HG03378 (cell line): ENCODE results near the gene ASAP3.

Experiments used
- ATAC-seq: cut with Tn5 transposase; IDR thresholded peaks from one replicate; pipeline ENCODE4 v1.9.1; 2021; ENCODE audit warnings: mild to moderate bottlenecking, moderate library complexity; ENCODE audit not compliant: unreplicated experiment

Gene ASAP3

GRCh38 chr1:23483321-23484252, at the start of gene ASAP3:
TSS of gene ASAP3 (minus strand) at chr1:23484179. CDS start at chr1:23484133, 46 bp downstream.
- no peak for ATAC-seq

GRCh38 chr1:23533246-23534023, 49.5 kb upstream of the ASAP3 start:
- ATAC-seq: no peak

GRCh38 chr1:23531562-23532094, 47.6 kb upstream of the ASAP3 start:
- ATAC-seq: no peak

GRCh38 chr1:23530747-23531561, 47.0 kb upstream of the ASAP3 start, which contains the start of gene E2F2:
TSS of gene E2F2 (minus strand) at chr1:23531233. CDS start at chr1:23530793, 440 bp downstream.
- ATAC-seq: no peak

- ATAC-seq: no peak
These were observed 46.2 kb upstream of the ASAP3 start for GRCh38 chr1:23530087-23530746.

- ATAC-seq: no peak
These were observed 45.4 kb upstream of the ASAP3 start for GRCh38 chr1:23529146-23530086.

GRCh38 chr1:23528250-23528978, 44.4 kb upstream of the ASAP3 start:
- ATAC-seq: no peak

GRCh38 chr1:23527900-23528249, 43.9 kb upstream of the ASAP3 start:
- ATAC-seq: no peak

GRCh38 chr1:23527366-23527765, 43.4 kb upstream of the ASAP3 start:
- ATAC-seq: no peak

GRCh38 chr1:23526329-23527041, 42.5 kb upstream of the ASAP3 start:
- no peak for ATAC-seq

- no peak for ATAC-seq
These were observed 41.7 kb upstream of the ASAP3 start for GRCh38 chr1:23525558-23526250.

- ATAC-seq: no peak
These were observed 40.9 kb upstream of the ASAP3 start for GRCh38 chr1:23524716-23525401.

- ATAC-seq: no peak
These were observed 40.2 kb upstream of the ASAP3 start for GRCh38 chr1:23524163-23524562.

- no peak for ATAC-seq
These were observed 38.4 kb upstream of the ASAP3 start for GRCh38 chr1:23522244-23522982.

- no peak for ATAC-seq
These were observed 37.6 kb upstream of the ASAP3 start for GRCh38 chr1:23521588-23521987.

- ATAC-seq: no peak
These were observed 33.6 kb upstream of the ASAP3 start for GRCh38 chr1:23517581-23517980.
